K562 (cell line): ENCODE results near the gene SIGMAR1. TPM values are rescaled to one million over a fixed set of nuclear protein-coding genes. Genes with fewer than 3 reads are reported as not detected.
A peak's percentile ranks its signal among the peaks of the same experiment; 100 is the strongest.

Experiments used
- ELF4 ChIP-seq: fragments of 450-650 bp; formaldehyde crosslinking; IDR thresholded peaks from 2 replicates; pipeline ENCODE4 v1.4.0; 2022; ENCODE audit warnings: missing genetic modification characterization
- GTF2F1 ChIP-seq: IDR thresholded peaks from 2 replicates; pipeline ENCODE4 v1.6.1; 2011; ENCODE audit warnings: low read depth, low read length, improper control_type of control experiment
- KDM1A ChIP-seq, 2 experiments: fragments of 450-650 bp; IDR thresholded peaks; 2 replicates each; pipeline ENCODE4 v1.6.1; 2016; ENCODE audit warnings: mild to moderate bottlenecking in 2 of 2
- MTA1 ChIP-seq: fragments of 450-650 bp; IDR thresholded peaks from 2 replicates; pipeline ENCODE4 v1.6.1; 2017; ENCODE audit warnings: borderline replicate concordance
- NFXL1 ChIP-seq: fragments of 450-650 bp; formaldehyde crosslinking; IDR thresholded peaks from 2 replicates; pipeline ENCODE4 v1.4.0; 2021; ENCODE audit warnings: mild to moderate bottlenecking
- SLC30A9 ChIP-seq: fragments of 250-450 bp; sonication (Bioruptor Pico); IDR thresholded peaks from 2 replicates; pipeline ENCODE4 v1.8.0; 2022; ENCODE audit warnings: mild to moderate bottlenecking, moderate library complexity
- SMARCE1 ChIP-seq: fragments of 450-650 bp; IDR thresholded peaks from 2 replicates; pipeline ENCODE4 v1.7.1; 2016; ENCODE audit warnings: mild to moderate bottlenecking
- SMC3 ChIP-seq: conservative IDR thresholded peaks from 2 replicates; pipeline ENCODE4 v1.6.1; 2011; ENCODE audit warnings: low read depth, low read length, improper control_type of control experiment; ENCODE audit not compliant: insufficient read depth
- TGIF2 ChIP-seq: sonication (generic); formaldehyde crosslinking; IDR thresholded peaks from 2 replicates; pipeline ENCODE4 v1.8.1; 2022; ENCODE audit warnings: mild to moderate bottlenecking, missing genetic modification reagents, moderate library complexity
- ZC3H11A ChIP-seq: IDR thresholded peaks from 2 replicates; pipeline ENCODE4 v1.6.1; 2012; ENCODE audit warnings: low read depth, low read length, improper control_type of control experiment
- ZNF12 ChIP-seq: sonication (generic); formaldehyde crosslinking; IDR thresholded peaks from 2 replicates; pipeline ENCODE4 v1.4.0; 2020; ENCODE audit warnings: mild to moderate bottlenecking, missing genetic modification reagents
- ZNF212 ChIP-seq: fragments of 450-650 bp; formaldehyde crosslinking; IDR thresholded peaks from 2 replicates; pipeline ENCODE4 v1.4.0; 2020; ENCODE audit warnings: mild to moderate bottlenecking
- ZNF445 ChIP-seq: fragments of 250-450 bp; sonication (Bioruptor Pico); IDR thresholded peaks from 2 replicates; pipeline ENCODE4 v1.4.0; 2020; ENCODE audit warnings: low read depth, mild to moderate bottlenecking, moderate library complexity
- ZNF785 ChIP-seq: fragments of 250-450 bp; sonication (Bioruptor Pico); IDR thresholded peaks from 2 replicates; pipeline ENCODE4 v1.4.0; 2020; ENCODE audit warnings: mild to moderate bottlenecking
- polyA plus RNA-seq, 8 experiments: library from polyadenylated mRNA; depleted of rRNA in 4 of 8; stranded (reverse) in 5 of 8; unstranded in 3 of 8; fragments of >200 nt; fragmentation: Nextera tagmentation in 2 of 8; fragmentation: Illumina TruSeq in 1 of 8; extraction: Ambion mirVana in 2 of 8; extraction: Trizol in 1 of 8; gene quantifications; 2 replicates each; pipeline versions ENCODE4 v1.2.1 to v1.2.3, GENCODE V29; 2011 to 2014; ENCODE audit warnings: inconsistent platforms in 1 of 8, missing spikeins in 1 of 8
- total RNA-seq, 7 experiments: library from RNA; depleted of rRNA in 6 of 7; stranded (reverse); fragments of >200 nt in 6 of 7; fragmentation: Illumina TruSeq in 2 of 7; extraction: Trizol in 2 of 7; gene quantifications; 2 replicates each; pipeline versions ENCODE4 v1.2.1 to v1.2.3, GENCODE V29; 2011 to 2021; ENCODE audit warnings: low replicate concordance in 1 of 7
- TF ChIP-seq, protein P1 (sequence below): fragments of 250-450 bp; sonication (Bioruptor Pico); IDR thresholded peaks from 2 replicates; pipeline ENCODE4 v1.8.0; 2021; ENCODE audit warnings: borderline replicate concordance, mild to moderate bottlenecking, moderate library complexity; ENCODE audit not compliant: poor library complexity, severe bottlenecking
- TF ChIP-seq, protein P2 (sequence below): fragments of 450-650 bp; formaldehyde crosslinking; IDR thresholded peaks from 2 replicates; pipeline ENCODE4 v1.4.0; 2022; ENCODE audit warnings: missing genetic modification characterization
- TF ChIP-seq, protein P3 (sequence below): sonication (generic); formaldehyde crosslinking; IDR thresholded peaks from 2 replicates; pipeline ENCODE4 v1.8.0; 2022; ENCODE audit warnings: missing genetic modification reagents, mild to moderate bottlenecking, moderate library complexity, borderline replicate concordance
- TF ChIP-seq, protein P4 (sequence below): IDR thresholded peaks from 2 replicates; pipeline ENCODE4 v1.6.1; 2016; ENCODE audit warnings: missing genetic modification characterization, missing compliant biosample characterization
- TF ChIP-seq, protein P5 (sequence below): fragments of 250-450 bp; sonication (Bioruptor Pico); IDR thresholded peaks from 2 replicates; pipeline ENCODE4 v1.4.0; 2020; ENCODE audit warnings: mild to moderate bottlenecking
- TF ChIP-seq, protein P6 (sequence below): fragments of 450-650 bp; IDR thresholded peaks from 2 replicates; pipeline ENCODE4 v1.6.1; 2018; ENCODE audit warnings: mild to moderate bottlenecking, low read depth; ENCODE audit not compliant: partially characterized antibody

The SIGMAR1 gene
- total and polyA plus RNA-seq, 9 of the 15 experiments (the other 6 are each of a cell fraction or from before 2014, with no cell fraction given), result 6.9 to 80.0 (median 35.2) TPM

DNA sequence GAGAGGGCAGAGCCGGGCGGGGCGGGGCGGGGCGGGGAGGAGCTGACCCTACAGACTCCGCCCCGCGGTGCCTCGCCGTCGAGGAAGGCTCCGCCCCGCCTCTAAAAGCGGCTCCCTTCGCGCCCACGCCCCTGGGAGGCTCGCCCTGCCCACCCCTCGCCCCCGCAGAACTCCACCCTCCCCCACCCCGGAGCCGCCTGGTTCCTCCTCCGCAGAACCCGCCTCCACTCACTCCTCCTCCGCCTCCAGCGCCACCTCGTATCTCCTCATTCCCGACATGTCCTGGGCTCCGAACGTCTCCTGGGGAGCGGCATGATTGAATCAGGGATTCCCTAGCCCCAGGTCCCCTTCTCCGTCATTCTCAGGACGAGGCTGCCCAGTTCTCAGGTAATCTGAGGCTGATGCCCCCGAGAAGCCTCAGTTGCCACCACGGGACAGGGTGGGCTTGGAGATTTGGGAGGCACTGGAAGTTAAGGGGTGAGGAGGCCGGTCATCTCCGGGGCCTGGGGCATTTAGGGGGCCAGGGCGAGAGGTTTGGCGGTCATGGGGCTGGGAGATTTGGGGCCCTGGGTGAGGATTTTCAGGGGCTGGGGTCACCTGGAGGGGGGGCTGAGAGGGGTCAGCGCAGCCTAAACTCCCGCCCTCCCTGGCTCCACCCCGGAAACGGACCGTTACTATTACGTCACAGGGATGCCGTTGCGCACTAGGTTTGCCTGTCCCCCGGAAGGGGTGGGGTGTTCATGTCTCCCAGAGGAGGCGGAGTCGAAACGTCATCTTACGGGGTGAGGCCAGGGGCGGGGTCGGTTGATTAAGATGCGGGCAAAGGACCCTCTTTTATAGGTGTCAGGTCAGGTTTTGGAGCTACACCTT lies 28.0 kb upstream of the SIGMAR1 start (continued):
- TF ChIP-seq, protein P1, sequence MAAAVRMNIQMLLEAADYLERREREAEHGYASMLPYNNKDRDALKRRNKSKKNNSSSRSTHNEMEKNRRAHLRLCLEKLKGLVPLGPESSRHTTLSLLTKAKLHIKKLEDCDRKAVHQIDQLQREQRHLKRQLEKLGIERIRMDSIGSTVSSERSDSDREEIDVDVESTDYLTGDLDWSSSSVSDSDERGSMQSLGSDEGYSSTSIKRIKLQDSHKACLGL (CRISPR knock-in tag), result no peak
- TF ChIP-seq, protein P2, sequence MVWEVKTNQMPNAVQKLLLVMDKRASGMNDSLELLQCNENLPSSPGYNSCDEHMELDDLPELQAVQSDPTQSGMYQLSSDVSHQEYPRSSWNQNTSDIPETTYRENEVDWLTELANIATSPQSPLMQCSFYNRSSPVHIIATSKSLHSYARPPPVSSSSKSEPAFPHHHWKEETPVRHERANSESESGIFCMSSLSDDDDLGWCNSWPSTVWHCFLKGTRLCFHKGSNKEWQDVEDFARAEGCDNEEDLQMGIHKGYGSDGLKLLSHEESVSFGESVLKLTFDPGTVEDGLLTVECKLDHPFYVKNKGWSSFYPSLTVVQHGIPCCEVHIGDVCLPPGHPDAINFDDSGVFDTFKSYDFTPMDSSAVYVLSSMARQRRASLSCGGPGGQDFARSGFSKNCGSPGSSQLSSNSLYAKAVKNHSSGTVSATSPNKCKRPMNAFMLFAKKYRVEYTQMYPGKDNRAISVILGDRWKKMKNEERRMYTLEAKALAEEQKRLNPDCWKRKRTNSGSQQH (CRISPR knock-in tag), result no peak
- TF ChIP-seq, protein P3, sequence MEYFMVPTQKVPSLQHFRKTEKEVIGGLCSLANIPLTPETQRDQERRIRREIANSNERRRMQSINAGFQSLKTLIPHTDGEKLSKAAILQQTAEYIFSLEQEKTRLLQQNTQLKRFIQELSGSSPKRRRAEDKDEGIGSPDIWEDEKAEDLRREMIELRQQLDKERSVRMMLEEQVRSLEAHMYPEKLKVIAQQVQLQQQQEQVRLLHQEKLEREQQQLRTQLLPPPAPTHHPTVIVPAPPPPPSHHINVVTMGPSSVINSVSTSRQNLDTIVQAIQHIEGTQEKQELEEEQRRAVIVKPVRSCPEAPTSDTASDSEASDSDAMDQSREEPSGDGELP, result peak; percentile 60
- TF ChIP-seq TGIF2 (no peak), ELF4 (no peak), GTF2F1 (no peak), SLC30A9 (CRISPR knock-in tag) (no peak), SMC3 (no peak), MTA1 (no peak), ZNF785 (CRISPR knock-in tag) (no peak), ZC3H11A (no peak), ZNF212 (CRISPR knock-in tag) (no peak), SMARCE1 (peak; percentile 35; the same call in 1 of the 2 replicates), ZNF12 (CRISPR knock-in tag) (no peak), KDM1A (IDR thresholded peaks at IDR 0.05) (peak; percentile 15 to 29; a peak in 1 of 4 replicates), NFXL1 (no peak), ZNF445 (CRISPR knock-in tag) (no peak)
- TF ChIP-seq, protein P4, sequence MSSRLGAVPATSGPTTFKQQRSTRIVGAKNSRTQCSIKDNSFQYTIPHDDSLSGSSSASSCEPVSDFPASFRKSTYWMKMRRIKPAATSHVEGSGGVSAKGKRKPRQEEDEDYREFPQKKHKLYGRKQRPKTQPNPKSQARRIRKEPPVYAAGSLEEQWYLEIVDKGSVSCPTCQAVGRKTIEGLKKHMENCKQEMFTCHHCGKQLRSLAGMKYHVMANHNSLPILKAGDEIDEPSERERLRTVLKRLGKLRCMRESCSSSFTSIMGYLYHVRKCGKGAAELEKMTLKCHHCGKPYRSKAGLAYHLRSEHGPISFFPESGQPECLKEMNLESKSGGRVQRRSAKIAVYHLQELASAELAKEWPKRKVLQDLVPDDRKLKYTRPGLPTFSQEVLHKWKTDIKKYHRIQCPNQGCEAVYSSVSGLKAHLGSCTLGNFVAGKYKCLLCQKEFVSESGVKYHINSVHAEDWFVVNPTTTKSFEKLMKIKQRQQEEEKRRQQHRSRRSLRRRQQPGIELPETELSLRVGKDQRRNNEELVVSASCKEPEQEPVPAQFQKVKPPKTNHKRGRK (tag), result no peak
- TF ChIP-seq, protein P5, sequence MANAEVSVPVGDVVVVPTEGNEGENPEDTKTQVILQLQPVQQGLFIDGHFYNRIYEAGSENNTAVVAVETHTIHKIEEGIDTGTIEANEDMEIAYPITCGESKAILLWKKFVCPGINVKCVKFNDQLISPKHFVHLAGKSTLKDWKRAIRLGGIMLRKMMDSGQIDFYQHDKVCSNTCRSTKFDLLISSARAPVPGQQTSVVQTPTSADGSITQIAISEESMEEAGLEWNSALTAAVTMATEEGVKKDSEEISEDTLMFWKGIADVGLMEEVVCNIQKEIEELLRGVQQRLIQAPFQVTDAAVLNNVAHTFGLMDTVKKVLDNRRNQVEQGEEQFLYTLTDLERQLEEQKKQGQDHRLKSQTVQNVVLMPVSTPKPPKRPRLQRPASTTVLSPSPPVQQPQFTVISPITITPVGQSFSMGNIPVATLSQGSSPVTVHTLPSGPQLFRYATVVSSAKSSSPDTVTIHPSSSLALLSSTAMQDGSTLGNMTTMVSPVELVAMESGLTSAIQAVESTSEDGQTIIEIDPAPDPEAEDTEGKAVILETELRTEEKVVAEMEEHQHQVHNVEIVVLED, result no peak
- TF ChIP-seq, protein P6, sequence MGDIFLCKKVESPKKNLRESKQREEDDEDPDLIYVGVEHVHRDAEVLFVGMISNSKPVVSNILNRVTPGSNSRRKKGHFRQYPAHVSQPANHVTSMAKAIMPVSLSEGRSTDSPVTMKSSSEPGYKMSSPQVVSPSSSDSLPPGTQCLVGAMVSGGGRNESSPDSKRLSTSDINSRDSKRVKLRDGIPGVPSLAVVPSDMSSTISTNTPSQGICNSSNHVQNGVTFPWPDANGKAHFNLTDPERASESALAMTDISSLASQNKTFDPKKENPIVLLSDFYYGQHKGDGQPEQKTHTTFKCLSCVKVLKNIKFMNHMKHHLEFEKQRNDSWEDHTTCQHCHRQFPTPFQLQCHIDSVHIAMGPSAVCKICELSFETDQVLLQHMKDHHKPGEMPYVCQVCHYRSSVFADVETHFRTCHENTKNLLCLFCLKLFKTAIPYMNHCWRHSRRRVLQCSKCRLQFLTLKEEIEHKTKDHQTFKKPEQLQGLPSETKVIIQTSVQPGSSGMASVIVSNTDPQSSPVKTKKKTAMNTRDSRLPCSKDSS, result no peak
